OCI-LY1 (cell line): ENCODE measurements around the gene KLHL2.

Source experiments
- CTCF ChIP-seq: fragments of 200-600 bp; sonication (generic), shearing (Covaris generic); IDR thresholded peaks from 2 replicates; pipeline ENCODE4 v1.5.1; 2017; ENCODE audit warnings: mild to moderate bottlenecking, antibody characterized with exemption, low read length, moderate library complexity, mixed read lengths
- EZH2 ChIP-seq: fragments of 200-600 bp; sonication (generic), shearing (Covaris generic); IDR thresholded peaks from 2 replicates; pipeline ENCODE4 v1.8.0; 2017; ENCODE audit warnings: borderline replicate concordance, mixed run types, mild to moderate bottlenecking, antibody characterized with exemption, low read length, moderate library complexity, mixed read lengths

- TF ChIP-seq CTCF (no peak), EZH2 (no peak)
Measured at GRCh38 chr4:165308166-165308565, 100.8 kb downstream of the KLHL2 start.
